Tibial nerve (tissue), 4 donors: ENCODE data around the gene FNIP2. TPM values are rescaled to one million over a fixed set of nuclear protein-coding genes. Genes with fewer than 3 reads are reported as not detected.
A peak's percentile ranks its signal among the peaks of the same experiment; 100 is the strongest.

Experiments used
- DNase-seq, 2 donors: peaks; one replicate each; pipeline ENCODE4 v3.0.0-alpha.2; 2019; ENCODE audit warnings: low spot score in 2 of 2
- H3K27ac ChIP-seq, 4 donors: fragments of 200-600 bp; sonication (generic) in 3 of 4; one replicate each; pipeline ENCODE4 v1.5.1; 2017 to 2019; ENCODE audit warnings: mild to moderate bottlenecking in 1 of 4
- H3K27me3 ChIP-seq, 2 donors: fragments of 200-600 bp; sonication (generic) in 1 of 2; one replicate each; pipeline versions ENCODE4 v1.5.1 to v1.6.0; 2017 to 2019
- H3K36me3 ChIP-seq, 3 donors: fragments of 200-600 bp; sonication (generic); one replicate each; pipeline ENCODE4 v1.5.1; 2018 to 2019
- H3K4me1 ChIP-seq, 4 donors: fragments of 200-600 bp; sonication (generic) in 3 of 4; one replicate each; pipeline ENCODE4 v1.5.1; 2017 to 2019
- H3K4me3 ChIP-seq, 4 donors: fragments of 200-600 bp; sonication (generic) in 3 of 4; one replicate each; pipeline ENCODE4 v1.5.1; 2017 to 2019; ENCODE audit warnings: mild to moderate bottlenecking in 1 of 4, moderate library complexity in 1 of 4
- H3K9me3 ChIP-seq, 4 donors: fragments of 200-600 bp; sonication (generic) in 3 of 4; one replicate each; pipeline ENCODE4 v1.5.1; 2017 to 2019
- EP300 ChIP-seq, 2 donors: sonication (generic); formaldehyde crosslinking; IDR thresholded peaks; one replicate each; pipeline ENCODE4 v1.6.1; 2017; ENCODE audit warnings: antibody characterized with exemption in 2 of 2, mild to moderate bottlenecking in 1 of 2
- POLR2A ChIP-seq, 2 donors: fragments of 450-650 bp; IDR thresholded peaks; one replicate each; pipeline ENCODE4 v1.6.1; 2017; ENCODE audit warnings: antibody characterized with exemption in 2 of 2, mild to moderate bottlenecking in 2 of 2, moderate library complexity in 2 of 2
- WGBS, 2 donors: methylation state at CpG; one replicate each; pipeline ENCODE4 v1.1.5; 2018; 5-methylcytosine and 5-hydroxymethylcytosine counted together
- total RNA-seq, 4 donors: library from RNA; depleted of rRNA; stranded (reverse); fragments of >200 nt; gene quantifications; one replicate each; pipeline ENCODE4 v1.1.0, GENCODE V29; 2016
- TF ChIP-seq, protein P1 (sequence below), 5 experiments: fragments of 200-600 bp in 3 of 5; fragments of 450-650 bp in 2 of 5; sonication (generic) in 3 of 5; IDR thresholded peaks; one replicate each; pipeline ENCODE4 v1.5.1; 2016 to 2019; ENCODE audit warnings: antibody characterized with exemption in 5 of 5, mild to moderate bottlenecking in 3 of 5, moderate library complexity in 2 of 5

Gene FNIP2
- total RNA-seq, 4 donors from 2014 or later = 61.5 to 74.3 (median 69.3) TPM

DNA sequence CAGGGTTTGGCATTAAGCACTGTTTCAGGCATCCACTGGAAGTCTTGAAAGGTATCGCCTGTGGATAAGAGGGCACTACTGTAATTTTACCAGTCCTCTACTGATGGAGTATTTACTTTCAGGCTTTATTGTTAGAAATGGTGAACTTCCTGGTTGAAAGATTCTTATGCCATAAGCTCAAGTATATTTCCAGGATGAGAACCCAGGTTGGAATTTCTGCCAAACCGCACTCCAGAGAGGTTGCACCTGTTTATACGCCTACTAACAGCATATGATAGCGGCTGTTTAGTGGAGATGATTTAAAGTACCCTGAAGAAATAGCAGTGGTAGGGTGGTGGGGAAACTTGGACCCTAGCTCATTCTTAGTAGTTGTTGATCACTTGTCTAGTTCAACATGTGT is 9.9 kb downstream of the FNIP2 start:
- 80 to 87% methylated on average over 4 of the region's 4 CpGs for WGBS, 2 donors
- no peaks in the 10 kb centered on the region for H3K9me3 ChIP-seq
- H3K36me3 ChIP-seq = no peaks in the 10 kb centered on the region
- TF ChIP-seq, protein P1, sequence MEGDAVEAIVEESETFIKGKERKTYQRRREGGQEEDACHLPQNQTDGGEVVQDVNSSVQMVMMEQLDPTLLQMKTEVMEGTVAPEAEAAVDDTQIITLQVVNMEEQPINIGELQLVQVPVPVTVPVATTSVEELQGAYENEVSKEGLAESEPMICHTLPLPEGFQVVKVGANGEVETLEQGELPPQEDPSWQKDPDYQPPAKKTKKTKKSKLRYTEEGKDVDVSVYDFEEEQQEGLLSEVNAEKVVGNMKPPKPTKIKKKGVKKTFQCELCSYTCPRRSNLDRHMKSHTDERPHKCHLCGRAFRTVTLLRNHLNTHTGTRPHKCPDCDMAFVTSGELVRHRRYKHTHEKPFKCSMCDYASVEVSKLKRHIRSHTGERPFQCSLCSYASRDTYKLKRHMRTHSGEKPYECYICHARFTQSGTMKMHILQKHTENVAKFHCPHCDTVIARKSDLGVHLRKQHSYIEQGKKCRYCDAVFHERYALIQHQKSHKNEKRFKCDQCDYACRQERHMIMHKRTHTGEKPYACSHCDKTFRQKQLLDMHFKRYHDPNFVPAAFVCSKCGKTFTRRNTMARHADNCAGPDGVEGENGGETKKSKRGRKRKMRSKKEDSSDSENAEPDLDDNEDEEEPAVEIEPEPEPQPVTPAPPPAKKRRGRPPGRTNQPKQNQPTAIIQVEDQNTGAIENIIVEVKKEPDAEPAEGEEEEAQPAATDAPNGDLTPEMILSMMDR (IDR thresholded peaks at IDR 0.05) = no peak
- H3K4me3 ChIP-seq = no peak overlapping the region
- H3K27me3 ChIP-seq = no peaks in the 10 kb centered on the region
- H3K27ac ChIP-seq = peak overlapping the region in 1 of 4 donors; percentile 26
- peaks cover 3 to 87% (median 53%) of the 10 kb centered on the region in 4 donors for H3K4me1 ChIP-seq
- DNase-seq = no peak

DNA sequence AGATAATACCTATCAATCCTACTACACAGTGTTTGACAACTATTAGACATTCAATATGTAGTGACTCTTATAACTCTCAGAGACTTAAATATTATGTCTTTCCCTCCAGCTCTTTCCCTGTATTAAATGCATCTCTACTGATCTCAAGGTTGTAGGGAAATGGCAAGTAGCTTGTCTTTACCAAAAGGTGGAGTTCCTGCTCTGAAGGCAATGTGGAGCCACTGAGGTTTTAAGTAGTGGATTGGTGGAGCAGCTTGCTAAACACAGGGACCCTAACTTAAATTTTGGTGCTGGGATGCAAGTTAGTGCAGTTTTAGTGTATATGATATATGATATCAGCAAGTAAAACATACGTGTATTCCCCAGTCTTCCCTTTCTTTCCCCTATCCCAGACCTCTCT is 13.1 kb downstream of the FNIP2 start:
- Histone ChIP-seq H3K4me1 (peaks cover 3 to 79% (median 56%) of the 10 kb centered on the region in 4 donors), H3K4me3 (no peak overlapping the region), H3K36me3 (no peaks in the 10 kb centered on the region), H3K9me3 (no peaks in the 10 kb centered on the region), H3K27ac (peak overlapping the region in 1 of 4 donors; percentile 15), H3K27me3 (no peaks in the 10 kb centered on the region)
- 45 to 59% methylated on average over 1 of the region's 1 CpG for WGBS, 2 donors
- TF ChIP-seq EP300 (IDR thresholded peaks at IDR 0.05) = no peak
- no peak for TF ChIP-seq POLR2A (IDR thresholded peaks at IDR 0.05)
- TF ChIP-seq, protein P1 (IDR thresholded peaks at IDR 0.05) = no peak
- DNase-seq = no peak

DNA sequence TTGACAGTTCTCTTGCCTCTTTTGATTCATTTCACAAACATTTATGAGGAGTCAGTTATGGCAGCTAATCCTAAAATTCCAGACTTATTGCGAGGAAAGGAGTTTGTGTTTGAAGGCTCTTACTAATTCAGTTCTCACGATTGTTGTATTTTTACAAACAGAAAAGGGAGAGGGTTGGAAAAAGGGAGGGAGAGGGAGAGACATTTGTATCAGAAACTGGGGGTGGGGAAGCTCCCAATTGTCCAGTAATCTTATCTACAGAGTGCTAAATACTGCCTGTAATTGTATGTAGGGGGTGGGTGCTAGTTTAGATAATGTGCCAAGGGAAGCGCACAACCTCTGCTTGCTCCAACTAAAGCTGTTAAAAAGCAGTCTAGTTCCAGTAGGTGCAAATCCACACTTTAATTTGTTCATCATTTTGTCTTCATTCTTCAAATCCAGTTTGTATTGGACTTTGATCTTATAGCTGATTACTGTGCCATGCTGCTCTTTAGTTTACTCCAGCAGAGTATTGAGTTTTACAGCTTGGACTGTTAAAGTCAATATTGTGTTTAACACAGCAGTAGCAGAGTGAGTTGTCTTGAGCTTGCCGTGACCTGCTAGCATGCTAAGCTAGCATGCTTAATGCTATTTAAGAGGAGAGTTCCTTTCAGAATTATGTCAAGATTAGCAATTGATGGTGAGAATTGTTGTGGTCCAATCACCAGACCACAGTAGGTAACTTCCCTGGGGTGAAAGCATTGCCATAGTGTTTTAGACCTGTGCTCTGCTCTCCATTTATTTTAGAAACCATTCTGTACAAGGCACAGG is 13.9 kb downstream of the FNIP2 start:
- Histone ChIP-seq H3K36me3 (no peaks in the 10 kb centered on the region), H3K9me3 (no peaks in the 10 kb centered on the region), H3K4me3 (no peak overlapping the region), H3K4me1 (peaks cover 3 to 79% (median 56%) of the 10 kb centered on the region in 4 donors), H3K27ac (peak overlapping the region in 1 of 4 donors; percentile 15), H3K27me3 (no peaks in the 10 kb centered on the region)
- TF ChIP-seq EP300 (IDR thresholded peaks at IDR 0.05) (no peak), POLR2A (IDR thresholded peaks at IDR 0.05) (no peak)
- TF ChIP-seq, protein P1 (IDR thresholded peaks at IDR 0.05) = no peak
- WGBS, 2 donors = 29 to 36% methylated on average over 4 of the region's 4 CpGs
- DNase-seq = no peak

DNA sequence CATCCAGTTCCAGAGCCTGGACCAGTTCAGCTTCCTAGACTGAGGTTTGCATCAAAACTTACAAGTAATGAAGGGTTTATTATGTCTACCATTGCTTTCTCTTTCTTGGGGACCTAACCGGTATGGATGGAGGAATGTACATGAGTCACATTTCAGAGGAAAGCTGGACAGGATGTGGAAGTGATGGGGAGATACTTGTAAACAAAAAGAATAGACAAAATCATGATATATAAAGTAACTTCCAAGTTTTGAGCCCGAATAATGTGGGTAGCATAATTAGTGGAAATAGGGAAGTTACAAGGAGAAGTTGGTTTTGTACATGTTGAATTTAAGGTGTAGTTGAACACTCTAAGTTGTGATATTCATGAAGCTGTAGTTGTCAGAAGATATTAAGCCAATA is 15.0 kb downstream of the FNIP2 start:
- 38 to 47% methylated on average over 2 of the region's 2 CpGs for WGBS, 2 donors
- Histone ChIP-seq H3K4me3 (no peak overlapping the region), H3K36me3 (no peaks in the 10 kb centered on the region), H3K4me1 (peaks cover 3 to 79% (median 52%) of the 10 kb centered on the region in 4 donors), H3K27ac (peak overlapping the region in 1 of 4 donors; percentile 23), H3K9me3 (no peaks in the 10 kb centered on the region), H3K27me3 (no peaks in the 10 kb centered on the region)
- TF ChIP-seq, protein P1 (IDR thresholded peaks at IDR 0.05) = no peak
- TF ChIP-seq EP300 (IDR thresholded peaks at IDR 0.05) = no peak
- no peak for TF ChIP-seq POLR2A (IDR thresholded peaks at IDR 0.05)
- no peak for DNase-seq

DNA sequence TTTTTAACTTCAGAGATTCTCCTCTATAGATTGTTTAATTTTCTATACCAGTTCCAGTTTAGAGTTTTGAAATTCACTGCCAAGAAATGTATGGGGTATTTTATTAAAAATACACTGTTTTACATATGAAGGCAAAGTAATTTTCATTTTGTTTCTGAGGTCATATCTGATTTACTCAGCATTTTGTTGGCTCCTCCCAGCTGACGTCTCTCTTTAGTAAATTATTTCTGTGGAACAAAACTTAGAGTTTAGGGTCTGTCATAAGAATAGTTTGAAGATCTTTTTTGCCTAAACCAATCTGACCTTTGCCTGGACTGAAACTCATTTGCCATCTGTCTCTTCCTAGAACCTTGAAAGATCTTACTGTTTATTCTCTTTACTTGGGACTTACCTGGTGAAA is 16.9 kb downstream of the FNIP2 start:
- 5 to 11% methylated on average over 1 of the region's 1 CpG for WGBS, 2 donors
- H3K4me3 ChIP-seq = no peak overlapping the region
- TF ChIP-seq, protein P1 (IDR thresholded peaks at IDR 0.05) = no peak
- no peak for TF ChIP-seq POLR2A (IDR thresholded peaks at IDR 0.05)
- no peak for TF ChIP-seq EP300 (IDR thresholded peaks at IDR 0.05)

More for the DNA sequence above, 16.9 kb downstream of the FNIP2 start:
- H3K27me3 ChIP-seq = no peaks in the 10 kb centered on the region
- no peaks in the 10 kb centered on the region for H3K36me3 ChIP-seq
- H3K4me1 ChIP-seq = peaks cover 3 to 81% (median 50%) of the 10 kb centered on the region in 4 donors
- DNase-seq = no peak
- no peaks in the 10 kb centered on the region for H3K9me3 ChIP-seq
- H3K27ac ChIP-seq = peak overlapping the region in 3 of 4 donors; percentile 51 to 67 (median 61)
